ENCODE measurements around the gene CDT1. TPM values are rescaled to one million over a fixed set of nuclear protein-coding genes. Genes with fewer than 3 reads are reported as not detected.

The CDT1 gene
- total RNA-seq, 2 donors from 2014 or later = 1.0 to 2.3 TPM

Other genes starting within 250 kb of the CDT1 start
- 10 to 100 TPM; 23.1 to 25.3 TPM for gene ZC3H18, start 233.4 kb upstream of the CDT1 start, total RNA-seq
- gene IL17C, start 165.2 kb upstream of the CDT1 start, total RNA-seq = not detected
- gene CYBA, start 152.7 kb upstream of the CDT1 start, total RNA-seq = 100 to 1,000 TPM in 1 of 2 donors, 10 to 100 TPM in 1; 58.9 to 131 TPM
- 10 to 100 TPM; 31.3 to 32.9 TPM for gene MVD, start 140.7 kb upstream of the CDT1 start, total RNA-seq
- gene SNAI3, start 117.3 kb upstream of the CDT1 start, total RNA-seq = 1 to 10 TPM in 1 of 2 donors, under 1 TPM in 1; 0.55 to 2.7 TPM
- gene RNF166, start 97.4 kb upstream of the CDT1 start, total RNA-seq = 10 to 100 TPM; 18.3 to 20.1 TPM
- gene CTU2, start 97.3 kb upstream of the CDT1 start, total RNA-seq = 10 to 100 TPM; 12.8 to 18.4 TPM
- 10 to 100 TPM; 50.6 to 63.6 TPM for gene PIEZO1, start 18.6 kb upstream of the CDT1 start, total RNA-seq
- gene APRT, start 8.1 kb downstream of the CDT1 start, total RNA-seq = 10 to 100 TPM; 63.8 to 64.2 TPM
- gene GALNS, start 53.2 kb downstream of the CDT1 start, total RNA-seq = 10 to 100 TPM; 17.1 to 19.0 TPM
- gene TRAPPC2L, start 53.3 kb downstream of the CDT1 start, total RNA-seq = 10 to 100 TPM; 46.0 to 54.3 TPM
- not detected for gene PABPN1L, start 62.9 kb downstream of the CDT1 start, total RNA-seq
- 1 to 10 TPM; 6.5 to 6.6 TPM for gene CBFA2T3, start 173.4 kb downstream of the CDT1 start, total RNA-seq

Measured in left cardiac atrium (tissue), 2 donors.